Measurements from ENCODE around the gene AGAP2. TPM values are rescaled to one million over a fixed set of nuclear protein-coding genes. Genes with fewer than 3 reads are reported as not detected.

Gene AGAP2
- total and polyA plus RNA-seq, 2 of the 13 experiments (the other 11 are each of a cell fraction or from before 2014, with no cell fraction given), result 0.38 to 0.45 TPM

GRCh38 chr12:57735198-57735855 is 3.2 kb downstream of the AGAP2 start (continued):
- TF ChIP-seq ARID4A (CRISPR knock-in tag; IDR thresholded peaks at IDR 0.05; ENCODE audit: borderline replicate concordance), result peak; percentile 22; the same call in 1 of the 2 replicates
- no peak for TF ChIP-seq GLI4 (CRISPR knock-in tag; IDR thresholded peaks at IDR 0.05; ENCODE audit: borderline replicate concordance)
- TF ChIP-seq NR2F6 (IDR thresholded peaks at IDR 0.05), result 0 out of 2 replicates have a peak, but pooled peaks have one; percentile 14
- no peak for TF ChIP-seq NR2F6 (CRISPR knock-in tag; IDR thresholded peaks at IDR 0.05)
- 0 out of 2 replicates have a peak, but pooled peaks have one; percentile 37 for TF ChIP-seq ZNF383 (CRISPR knock-in tag; IDR thresholded peaks at IDR 0.05; ENCODE audit: borderline replicate concordance)
- TF ChIP-seq NONO (IDR thresholded peaks at IDR 0.05), result no peak
- TF ChIP-seq NONO (CRISPR knock-in tag; conservative IDR thresholded peaks at IDR 0.05), result 0 out of 2 replicates have a peak, but pooled peaks have one; percentile 27
- peak; percentile 71 for TF ChIP-seq HNF4A (CRISPR knock-in tag; IDR thresholded peaks at IDR 0.05)
- peak; percentile 24; the same call in 1 of the 2 replicates for TF ChIP-seq GATAD2A (CRISPR knock-in tag; IDR thresholded peaks at IDR 0.05)
- TF ChIP-seq ZNF564 (CRISPR knock-in tag; IDR thresholded peaks at IDR 0.05), result no peak
- TF ChIP-seq RFX1 (IDR thresholded peaks at IDR 0.05), result peak; percentile 42; the same call in 1 of the 2 replicates
- TF ChIP-seq ZSCAN25 (CRISPR knock-in tag; IDR thresholded peaks at IDR 0.05), result peak; percentile 87
- no peak for TF ChIP-seq ZNF282 (IDR thresholded peaks at IDR 0.05; ENCODE audit: partially characterized antibody)
- 0 out of 2 replicates have a peak, but pooled peaks have one; percentile 13 for TF ChIP-seq ZBTB7B (CRISPR knock-in tag; IDR thresholded peaks at IDR 0.05)
- no peak for TF ChIP-seq TFAP4 (IDR thresholded peaks at IDR 0.05; ENCODE audit: borderline replicate concordance, low read depth)
- TF ChIP-seq SRY (CRISPR knock-in tag; IDR thresholded peaks at IDR 0.05), result no peak
